GM13977 (cell line): Measurements from ENCODE around the gene LMF2.
A peak's percentile ranks its signal among the peaks of the same experiment; 100 is the strongest.

Source experiments
- DNase-seq: peaks from one replicate; pipeline ENCODE4 v3.0.0; 2012; ENCODE audit warnings: low spot score
- in situ Hi-C: fragments of 300-500 bp; cut with MboI; formaldehyde crosslinking; loops from one replicate; pipeline ENCODE4 v1.12.0; 2022; ENCODE audit warnings: low sequenced_read_pairs, low pct_unique_long_range_greater_than_20kb, mixed read lengths, inconsistent platforms; ENCODE audit not compliant: unreplicated experiment
- TF ChIP-seq, protein P1 (sequence below): IDR thresholded peaks from 2 replicates; pipeline ENCODE4 v1.5.1; 2012; ENCODE audit warnings: mild to moderate bottlenecking, control low read depth; ENCODE audit not compliant: insufficient read depth; ENCODE audit errors: extremely low read depth, missing control alignments

LMF2 gene, protein sequence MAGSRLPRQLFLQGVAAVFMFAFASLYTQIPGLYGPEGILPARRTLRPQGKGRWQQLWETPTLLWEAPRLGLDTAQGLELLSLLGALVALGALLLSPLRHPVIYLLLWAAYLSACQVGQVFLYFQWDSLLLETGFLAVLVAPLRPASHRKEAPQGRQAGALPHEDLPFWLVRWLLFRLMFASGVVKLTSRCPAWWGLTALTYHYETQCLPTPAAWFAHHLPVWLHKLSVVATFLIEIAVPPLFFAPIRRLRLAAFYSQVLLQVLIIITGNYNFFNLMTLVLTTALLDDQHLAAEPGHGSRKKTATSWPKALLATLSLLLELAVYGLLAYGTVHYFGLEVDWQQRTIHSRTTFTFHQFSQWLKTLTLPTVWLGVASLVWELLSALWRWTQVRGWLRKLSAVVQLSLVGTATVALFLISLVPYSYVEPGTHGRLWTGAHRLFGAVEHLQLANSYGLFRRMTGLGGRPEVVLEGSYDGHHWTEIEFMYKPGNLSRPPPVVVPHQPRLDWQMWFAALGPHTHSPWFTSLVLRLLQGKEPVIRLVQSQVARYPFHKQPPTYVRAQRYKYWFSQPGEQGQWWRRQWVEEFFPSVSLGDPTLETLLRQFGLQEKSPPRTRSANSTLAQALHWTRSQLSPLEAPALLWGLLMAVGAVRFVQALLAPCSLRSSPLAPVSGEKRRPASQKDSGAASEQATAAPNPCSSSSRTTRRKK

GRCh38 chr22:50507421-50507990 is at the start of gene LMF2:
Gene LMF2, minus strand, starts transcription at chr22:50507702. Its CDS starts 27 bp downstream, at chr22:50507675.
- in situ Hi-C loops = no loop called here
- peak; percentile 99 for DNase-seq
- TF ChIP-seq, protein P1, sequence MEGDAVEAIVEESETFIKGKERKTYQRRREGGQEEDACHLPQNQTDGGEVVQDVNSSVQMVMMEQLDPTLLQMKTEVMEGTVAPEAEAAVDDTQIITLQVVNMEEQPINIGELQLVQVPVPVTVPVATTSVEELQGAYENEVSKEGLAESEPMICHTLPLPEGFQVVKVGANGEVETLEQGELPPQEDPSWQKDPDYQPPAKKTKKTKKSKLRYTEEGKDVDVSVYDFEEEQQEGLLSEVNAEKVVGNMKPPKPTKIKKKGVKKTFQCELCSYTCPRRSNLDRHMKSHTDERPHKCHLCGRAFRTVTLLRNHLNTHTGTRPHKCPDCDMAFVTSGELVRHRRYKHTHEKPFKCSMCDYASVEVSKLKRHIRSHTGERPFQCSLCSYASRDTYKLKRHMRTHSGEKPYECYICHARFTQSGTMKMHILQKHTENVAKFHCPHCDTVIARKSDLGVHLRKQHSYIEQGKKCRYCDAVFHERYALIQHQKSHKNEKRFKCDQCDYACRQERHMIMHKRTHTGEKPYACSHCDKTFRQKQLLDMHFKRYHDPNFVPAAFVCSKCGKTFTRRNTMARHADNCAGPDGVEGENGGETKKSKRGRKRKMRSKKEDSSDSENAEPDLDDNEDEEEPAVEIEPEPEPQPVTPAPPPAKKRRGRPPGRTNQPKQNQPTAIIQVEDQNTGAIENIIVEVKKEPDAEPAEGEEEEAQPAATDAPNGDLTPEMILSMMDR = no peak

DNA sequence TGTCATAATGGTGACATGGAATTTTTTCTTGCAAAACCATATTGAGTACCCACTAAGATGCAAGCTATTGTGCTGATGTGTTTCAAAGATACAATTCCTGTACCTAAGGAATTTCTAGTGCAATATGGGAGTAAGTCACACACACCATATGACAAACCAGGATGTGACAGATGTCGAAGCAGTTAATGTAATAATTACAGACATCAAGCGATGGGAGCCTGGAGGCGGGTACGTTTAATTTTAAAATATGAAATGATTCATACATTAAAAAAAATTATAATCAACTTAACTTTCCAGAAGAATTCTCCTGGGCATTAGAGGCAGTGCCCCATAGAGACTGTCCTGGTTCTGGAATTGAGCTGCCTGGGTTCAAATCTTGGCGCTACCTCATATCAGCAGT is 49.2 kb upstream of the LMF2 start:
- in situ Hi-C loops = no loop called here
- TF ChIP-seq, protein P1 = no peak
- no peak for DNase-seq

- DNase-seq = no peak
- TF ChIP-seq, protein P1 = no peak
- in situ Hi-C loops = no loop called here
Measured at GRCh38 chr22:50553310-50553709, 45.8 kb upstream of the LMF2 start.

GRCh38 chr22:50551160-50551752 is 43.8 kb upstream of the LMF2 start:
- in situ Hi-C loops = no loop called here
- no peak for DNase-seq
- TF ChIP-seq, protein P1 = no peak

GRCh38 chr22:50550395-50550794 is 42.9 kb upstream of the LMF2 start:
- DNase-seq = no peak
- TF ChIP-seq, protein P1 = no peak
- in situ Hi-C loops = no loop called here
